AG09319 (cell line): ENCODE data around the gene ERG28.
"Not testable (repeated sequence)": the region's sequence is repeated elsewhere in the genome, so short reads cannot be mapped to it uniquely, and the experiment has no call there.

Experiments
- DNase-seq: peaks from one replicate; pipeline ENCODE4 v3.0.0-alpha.2; 2010; ENCODE audit warnings: low read depth; ENCODE audit errors: extremely low read depth
- CTCF ChIP-seq: IDR thresholded peaks from 2 replicates; pipeline ENCODE4 v1.5.1; 2011; ENCODE audit warnings: low read depth, mild to moderate bottlenecking, inconsistent platforms, low read length, moderate library complexity

ERG28 gene

DNA sequence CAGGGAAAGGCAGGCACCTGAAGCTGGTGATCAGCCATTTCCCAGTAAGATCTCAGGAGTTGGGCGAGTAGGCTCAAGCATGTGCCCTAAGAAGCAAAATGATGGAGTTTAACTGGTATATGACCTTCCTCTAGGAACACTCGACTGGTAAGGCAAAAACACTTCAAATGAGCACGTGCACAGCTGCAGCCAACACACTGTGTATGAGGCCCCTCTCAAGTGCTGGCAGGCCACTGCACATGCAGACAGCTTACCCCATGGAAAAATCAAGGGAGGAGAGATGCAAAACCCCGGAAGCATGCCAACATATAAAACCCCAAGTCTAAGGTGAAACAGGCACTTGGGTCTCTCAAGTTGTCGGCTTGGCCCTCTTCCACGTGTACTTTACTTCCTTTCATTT lies 39.6 kb upstream of the ERG28 start:
- DNase-seq, result no peak
- no peak for TF ChIP-seq CTCF

DNA sequence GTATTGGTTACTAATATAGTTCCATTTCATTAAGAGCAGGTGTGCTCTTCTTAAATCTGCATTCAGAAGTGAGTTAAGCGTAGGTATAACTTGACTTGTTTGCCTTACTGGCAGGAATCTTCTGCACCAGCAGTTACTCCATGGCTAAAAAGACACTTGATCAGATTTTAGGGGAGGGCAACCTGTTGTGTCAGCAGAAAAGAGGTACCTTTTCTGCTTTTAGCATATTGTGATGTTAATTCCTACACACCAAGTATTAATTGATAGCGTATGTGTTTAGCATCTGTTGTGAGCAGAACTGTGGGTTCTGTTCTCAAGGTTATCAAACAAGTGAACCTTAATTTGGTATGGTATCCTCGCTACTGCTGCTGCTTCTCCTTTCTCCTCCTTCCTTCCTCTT lies 38.7 kb upstream of the ERG28 start:
- TF ChIP-seq CTCF, result no peak
- DNase-seq, result no peak

- no peak for TF ChIP-seq CTCF
- no peak for DNase-seq
Observed at GRCh38 chr14:75697918-75698317, 37.2 kb upstream of the ERG28 start.

DNA sequence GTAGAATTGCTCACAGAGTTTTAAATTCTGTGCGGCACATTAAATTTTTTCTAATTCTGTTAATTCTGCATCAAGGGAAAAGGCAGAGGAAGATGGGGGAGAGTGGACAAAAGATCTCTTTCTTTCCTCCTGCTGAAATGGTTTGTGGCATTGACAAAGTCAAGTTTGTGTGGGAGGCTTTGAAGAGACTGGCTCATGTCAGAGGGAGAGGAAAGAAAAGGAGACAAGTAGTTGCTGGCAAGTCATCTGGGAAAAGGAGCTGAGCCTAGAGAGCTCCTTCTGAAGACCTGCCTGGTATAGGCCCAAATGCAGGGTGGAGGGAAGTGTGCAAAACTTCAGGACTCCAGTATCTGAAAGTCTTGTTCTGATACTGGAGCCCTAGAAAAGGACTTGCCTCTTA lies 36.7 kb upstream of the ERG28 start:
- DNase-seq, result no peak
- TF ChIP-seq CTCF, result no peak

DNA sequence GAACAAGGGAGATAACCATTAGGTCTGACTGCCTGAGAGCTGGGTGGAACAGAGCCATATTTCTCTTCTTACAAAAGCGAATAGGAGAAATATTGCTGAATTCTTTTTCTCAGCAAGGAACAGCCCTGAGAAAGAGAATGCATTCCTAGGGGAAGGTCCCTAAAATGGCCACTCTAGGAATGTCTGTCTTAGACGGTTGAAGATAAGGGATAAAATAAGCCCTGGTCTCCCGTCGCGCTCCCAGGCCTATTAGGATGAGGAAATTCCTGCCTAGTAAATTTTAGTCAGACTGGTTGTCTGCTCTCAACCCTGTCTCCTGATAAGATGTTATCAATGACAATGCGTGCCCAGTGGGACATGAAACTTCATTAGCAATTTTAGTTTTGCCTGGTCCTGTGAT lies 34.3 kb upstream of the ERG28 start:
- not testable (repeated sequence) for DNase-seq

GRCh38 chr14:75690010-75690409 lies 29.3 kb upstream of the ERG28 start:
- no peak for TF ChIP-seq CTCF
- no peak for DNase-seq

DNA sequence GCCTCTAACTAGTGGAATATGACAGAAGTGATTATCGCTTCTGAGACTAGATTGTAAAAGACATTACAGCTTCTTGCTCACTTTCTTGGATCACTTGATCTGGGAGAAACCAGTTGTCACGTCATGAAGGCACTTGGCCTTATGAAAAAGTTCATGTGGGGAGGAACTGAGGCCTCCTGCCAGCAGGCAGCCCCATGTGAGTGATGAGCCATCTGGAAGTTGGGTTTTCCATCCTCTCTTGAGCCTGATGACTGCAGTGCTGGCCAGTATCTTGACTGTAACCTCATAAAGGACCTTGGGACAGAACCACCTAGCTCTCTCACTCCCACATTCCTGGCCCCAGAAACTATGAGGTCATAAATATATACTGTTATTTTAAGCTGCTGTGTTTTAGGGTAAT lies 28.3 kb upstream of the ERG28 start:
- peak; percentile 36 for DNase-seq
- no peak for TF ChIP-seq CTCF

DNA sequence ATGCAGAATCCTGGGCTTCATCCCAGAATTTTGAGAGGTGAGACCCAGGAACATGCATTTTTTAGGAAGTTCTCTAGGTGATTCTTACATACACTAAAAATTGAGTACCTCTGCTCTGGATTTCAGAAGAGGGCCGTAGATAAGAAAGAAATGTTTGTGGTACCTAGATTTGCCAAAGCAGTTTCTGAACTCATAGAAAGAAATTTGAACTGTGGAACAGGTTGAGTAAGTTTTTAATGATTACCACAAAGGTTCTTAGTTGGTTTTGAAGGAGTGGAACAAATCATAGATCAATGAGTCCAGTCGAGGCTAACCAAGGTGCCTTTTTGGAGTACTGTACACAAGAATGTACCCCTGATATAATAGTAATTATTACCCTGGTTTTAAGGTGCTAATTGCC lies 25.2 kb upstream of the ERG28 start:
- TF ChIP-seq CTCF, result no peak
- no peak for DNase-seq
